HFF-Myc (cell line): ENCODE results near the gene WBP2.
A peak's percentile ranks its signal among the peaks of the same experiment; 100 is the strongest.

Experiments used
- DNase-seq: peaks from one replicate; pipeline ENCODE4 v3.0.0-alpha.2; 2011; ENCODE audit warnings: low read depth; ENCODE audit errors: extremely low read depth
- H3K4me3 ChIP-seq: replicated peaks from 2 replicates; pipeline ENCODE4 v1.5.1; 2011; ENCODE audit warnings: low read depth, mild to moderate bottlenecking, control low read depth, low read length
- CTCF ChIP-seq: IDR thresholded peaks from 2 replicates; pipeline ENCODE4 v1.5.1; 2012; ENCODE audit warnings: mild to moderate bottlenecking, low read depth, low read length, control low read depth; ENCODE audit errors: missing control alignments

WBP2 gene

GRCh38 chr17:75885431-75885830 lies 30.3 kb upstream of the WBP2 start:
- no peak overlapping the region for H3K4me3 ChIP-seq
- DNase-seq: no peak
- no peak for TF ChIP-seq CTCF

GRCh38 chr17:75881678-75882454 lies 26.7 kb upstream of the WBP2 start:
- TF ChIP-seq CTCF: no peak
- no peak for DNase-seq
- no peak overlapping the region for H3K4me3 ChIP-seq

- DNase-seq: no peak
- no peak overlapping the region for H3K4me3 ChIP-seq
- no peak for TF ChIP-seq CTCF
Measured at GRCh38 chr17:75880266-75880665, 25.1 kb upstream of the WBP2 start.

GRCh38 chr17:75878174-75878998 lies 23.3 kb upstream of the WBP2 start, which contains the start of gene TRIM47:
Gene TRIM47, minus strand, starts transcription at chr17:75878581. Its CDS starts 33 bp downstream, at chr17:75878548.
- DNase-seq: no peak
- TF ChIP-seq CTCF: no peak
- H3K4me3 ChIP-seq: peak within 1 kb of the TSS; percentile 52

- TF ChIP-seq CTCF: peak; percentile 52
- no peak for DNase-seq
- H3K4me3 ChIP-seq: peak overlapping the region; percentile 52
Measured at GRCh38 chr17:75877752-75878173, 22.6 kb upstream of the WBP2 start.

GRCh38 chr17:75876938-75877751 lies 22.0 kb upstream of the WBP2 start:
- TF ChIP-seq CTCF: no peak

More at GRCh38 chr17:75876938-75877751, 22.0 kb upstream of the WBP2 start:
- peak; percentile 86 for DNase-seq
- H3K4me3 ChIP-seq: peak overlapping the region; percentile 52
